DOHH2 (cell line): ENCODE data around the gene LCN15.

Experiments used
- H3F3A ChIP-seq: fragments of 200-600 bp; sonication (generic), shearing (Covaris generic); 2 replicates; pipeline ENCODE4 v1.6.0; 2016; ENCODE audit warnings: antibody characterized with exemption, mild to moderate bottlenecking; ENCODE audit not compliant: control insufficient read depth, insufficient read depth
- H3K27ac ChIP-seq: fragments of 200-600 bp; sonication (generic); 2 replicates; pipeline ENCODE4 v1.5.1; 2014; ENCODE audit warnings: low read depth, mild to moderate bottlenecking, low read length, moderate library complexity
- H3K27me3 ChIP-seq: fragments of 200-600 bp; sonication (generic); 2 replicates; pipeline ENCODE4 v1.6.1; 2014; ENCODE audit warnings: mild to moderate bottlenecking, low read length, mixed read lengths; ENCODE audit not compliant: control insufficient read depth
- H3K36me3 ChIP-seq: fragments of 200-600 bp; sonication (generic); 2 replicates; pipeline ENCODE4 v1.6.1; 2014; ENCODE audit warnings: mild to moderate bottlenecking, low read length, moderate library complexity, mixed read lengths; ENCODE audit not compliant: control insufficient read depth
- H3K4me1 ChIP-seq: fragments of 200-600 bp; sonication (generic); 2 replicates; pipeline ENCODE4 v1.6.1; 2014; ENCODE audit warnings: mild to moderate bottlenecking, low read length, mixed read lengths; ENCODE audit not compliant: control insufficient read depth
- H3K4me2 ChIP-seq: fragments of 200-600 bp; sonication (generic); 2 replicates; pipeline ENCODE4 v1.6.0; 2014; ENCODE audit warnings: mild to moderate bottlenecking, low read length, moderate library complexity
- H3K4me3 ChIP-seq: fragments of 200-600 bp; sonication (generic); 2 replicates; pipeline ENCODE4 v1.5.1; 2014; ENCODE audit warnings: mild to moderate bottlenecking, low read length, mixed read lengths
- H3K79me2 ChIP-seq: fragments of 200-600 bp; sonication (generic); 2 replicates; pipeline ENCODE4 v1.6.1; 2014; ENCODE audit warnings: mild to moderate bottlenecking, low read length, mixed read lengths; ENCODE audit not compliant: control insufficient read depth
- H3K9me2 ChIP-seq: fragments of 200-600 bp; sonication (generic); replicated peaks from 2 replicates; pipeline ENCODE4 v1.6.1; 2014; ENCODE audit warnings: mild to moderate bottlenecking, low read length, mixed read lengths; ENCODE audit not compliant: control insufficient read depth
- H3K9me3 ChIP-seq: fragments of 200-600 bp; sonication (generic); 2 replicates; pipeline ENCODE4 v1.6.1; 2014; ENCODE audit warnings: antibody characterized with exemption, low read length, mixed read lengths; ENCODE audit not compliant: control insufficient read depth, insufficient read depth
- H4K20me1 ChIP-seq: fragments of 200-600 bp; sonication (generic); 2 replicates; pipeline ENCODE4 v1.6.0; 2014; ENCODE audit warnings: low read depth, mild to moderate bottlenecking, antibody characterized with exemption, low read length, moderate library complexity; ENCODE audit not compliant: control insufficient read depth, insufficient read depth
- EZH2phosphoT487 ChIP-seq: fragments of 200-600 bp; sonication (generic); IDR thresholded peaks from 2 replicates; pipeline ENCODE4 v1.6.1; 2017; ENCODE audit warnings: borderline replicate concordance, mild to moderate bottlenecking, antibody characterized with exemption, low read length, moderate library complexity, mixed read lengths
- TF ChIP-seq, protein P1 (sequence below): fragments of 200-600 bp; sonication (generic); IDR thresholded peaks from one replicate; pipeline ENCODE4 v1.5.1; 2014; ENCODE audit warnings: antibody characterized with exemption, mild to moderate bottlenecking, low read depth, low read length; ENCODE audit not compliant: poor library complexity, severe bottlenecking

LCN15 gene, protein sequence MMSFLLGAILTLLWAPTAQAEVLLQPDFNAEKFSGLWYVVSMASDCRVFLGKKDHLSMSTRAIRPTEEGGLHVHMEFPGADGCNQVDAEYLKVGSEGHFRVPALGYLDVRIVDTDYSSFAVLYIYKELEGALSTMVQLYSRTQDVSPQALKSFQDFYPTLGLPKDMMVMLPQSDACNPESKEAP

DNA sequence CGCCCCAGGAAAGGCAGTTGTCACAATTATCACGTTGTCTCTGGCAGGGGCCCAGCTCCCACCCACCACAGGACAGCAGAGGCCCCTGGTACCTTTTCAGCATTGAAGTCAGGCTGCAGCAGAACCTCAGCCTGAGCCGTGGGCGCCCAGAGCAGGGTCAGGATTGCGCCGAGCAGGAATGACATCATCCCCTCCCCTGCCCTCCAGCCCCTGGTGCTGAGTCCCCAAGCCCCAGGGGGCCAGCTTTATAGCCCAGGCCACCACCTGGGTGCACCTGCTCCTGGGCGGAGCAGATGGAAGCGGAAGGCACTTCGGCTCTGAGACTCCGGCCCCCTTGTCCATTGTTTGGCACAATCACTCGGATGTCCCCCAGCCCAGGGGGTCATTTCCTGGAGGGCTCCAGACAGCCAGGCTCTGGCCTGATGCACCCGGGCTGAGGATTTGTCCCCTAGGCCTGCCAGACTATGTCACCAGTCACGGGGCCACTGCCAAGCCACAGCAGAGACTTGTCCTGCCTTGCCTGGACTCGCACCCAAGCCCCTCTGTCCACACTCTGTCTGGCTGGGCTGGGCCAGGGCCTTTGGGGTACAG is at the start of gene LCN15:
LCN15 (minus strand) TSS at position 218 of the 591 bp plus-strand sequence; CDS start at position 188, 30 bp downstream.
- H3K9me3 ChIP-seq = no peaks in the 10 kb centered on the region
- H3K4me3 ChIP-seq = no peak within 1 kb of the TSS
- H3K27ac ChIP-seq = no peak within 1 kb of the TSS
- H3K27me3 ChIP-seq = peaks cover 17% of the 10 kb centered on the region
- no peaks in the 10 kb centered on the region for H3K9me2 ChIP-seq
- H3K36me3 ChIP-seq = no peaks in the 10 kb centered on the region
- H3K4me1 ChIP-seq = peaks cover 45% of the 10 kb centered on the region
- no peaks in the 10 kb centered on the region for H4K20me1 ChIP-seq
- peaks cover 13% of the 10 kb centered on the region for H3F3A ChIP-seq
- TF ChIP-seq EZH2phosphoT487 = no peak
- TF ChIP-seq, protein P1, sequence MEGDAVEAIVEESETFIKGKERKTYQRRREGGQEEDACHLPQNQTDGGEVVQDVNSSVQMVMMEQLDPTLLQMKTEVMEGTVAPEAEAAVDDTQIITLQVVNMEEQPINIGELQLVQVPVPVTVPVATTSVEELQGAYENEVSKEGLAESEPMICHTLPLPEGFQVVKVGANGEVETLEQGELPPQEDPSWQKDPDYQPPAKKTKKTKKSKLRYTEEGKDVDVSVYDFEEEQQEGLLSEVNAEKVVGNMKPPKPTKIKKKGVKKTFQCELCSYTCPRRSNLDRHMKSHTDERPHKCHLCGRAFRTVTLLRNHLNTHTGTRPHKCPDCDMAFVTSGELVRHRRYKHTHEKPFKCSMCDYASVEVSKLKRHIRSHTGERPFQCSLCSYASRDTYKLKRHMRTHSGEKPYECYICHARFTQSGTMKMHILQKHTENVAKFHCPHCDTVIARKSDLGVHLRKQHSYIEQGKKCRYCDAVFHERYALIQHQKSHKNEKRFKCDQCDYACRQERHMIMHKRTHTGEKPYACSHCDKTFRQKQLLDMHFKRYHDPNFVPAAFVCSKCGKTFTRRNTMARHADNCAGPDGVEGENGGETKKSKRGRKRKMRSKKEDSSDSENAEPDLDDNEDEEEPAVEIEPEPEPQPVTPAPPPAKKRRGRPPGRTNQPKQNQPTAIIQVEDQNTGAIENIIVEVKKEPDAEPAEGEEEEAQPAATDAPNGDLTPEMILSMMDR = no peak
- no peaks in the 10 kb centered on the region for H3K79me2 ChIP-seq
- H3K4me2 ChIP-seq = no peak within 1 kb of the TSS

DNA sequence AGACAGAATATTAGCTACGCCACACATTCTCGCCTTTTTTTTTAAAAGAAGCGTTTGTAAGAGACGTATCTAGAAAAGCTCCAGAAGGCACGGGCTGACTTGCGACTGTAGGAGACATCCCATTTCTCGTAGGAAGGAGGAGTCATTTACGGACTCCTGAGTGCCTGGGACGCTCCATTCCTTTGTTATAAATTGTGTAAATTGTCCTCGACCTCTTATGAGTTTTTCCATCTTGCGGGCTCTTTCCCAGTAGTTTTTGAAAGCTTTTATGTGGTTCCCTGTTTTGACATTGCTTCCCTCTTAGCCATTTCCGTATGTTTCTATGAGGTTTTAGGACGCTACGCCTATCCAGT is 44.5 kb upstream of the LCN15 start:
- Histone ChIP-seq H3K27ac (peak overlapping the region; percentile 50), H3F3A (no peaks in the 10 kb centered on the region), H3K4me3 (peak overlapping the region; percentile 88), H3K27me3 (no peaks in the 10 kb centered on the region), H3K9me3 (no peaks in the 10 kb centered on the region), H3K79me2 (peaks cover 72% of the 10 kb centered on the region), H3K4me2 (peak overlapping the region; percentile 89), H3K9me2 (no peaks in the 10 kb centered on the region), H3K4me1 (peaks cover 28% of the 10 kb centered on the region), H3K36me3 (peaks cover 71% of the 10 kb centered on the region), H4K20me1 (peaks cover 15% of the 10 kb centered on the region)
- TF ChIP-seq, protein P1 = no peak
- no peak for TF ChIP-seq EZH2phosphoT487

DNA sequence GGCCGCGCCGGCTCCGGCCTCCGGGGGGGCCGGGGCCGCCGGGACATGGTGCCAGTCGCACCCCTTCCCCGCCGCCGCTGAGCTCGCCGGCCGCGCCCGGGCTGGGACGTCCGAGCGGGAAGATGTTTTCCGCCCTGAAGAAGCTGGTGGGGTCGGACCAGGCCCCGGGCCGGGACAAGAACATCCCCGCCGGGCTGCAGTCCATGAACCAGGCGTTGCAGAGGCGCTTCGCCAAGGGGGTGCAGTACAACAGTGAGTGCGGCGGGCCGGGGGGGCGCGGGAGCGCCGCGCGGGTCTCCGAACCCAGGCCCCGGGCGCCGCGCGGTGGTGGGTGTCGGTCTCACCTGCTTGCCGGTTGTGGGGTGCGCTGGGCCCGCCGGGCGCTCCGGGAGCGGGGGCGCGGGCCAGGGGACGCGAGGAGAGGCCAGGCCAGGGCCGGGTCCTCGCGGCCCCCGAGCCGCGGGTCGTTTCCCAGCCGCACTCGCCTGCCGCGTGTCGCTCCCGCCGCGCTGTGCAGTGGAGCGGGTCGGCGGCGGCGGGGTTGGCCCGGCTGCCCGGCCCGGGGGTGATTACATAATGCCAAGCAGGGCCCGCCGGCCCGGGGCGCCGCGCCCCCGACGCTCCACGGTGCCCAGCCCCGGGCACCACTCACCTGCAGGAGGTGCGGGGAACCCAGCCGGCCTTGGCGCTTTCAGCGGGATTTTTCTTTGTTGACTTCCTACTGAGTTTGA is 43.9 kb upstream of the LCN15 start:
- H3K27me3 ChIP-seq = no peaks in the 10 kb centered on the region
- H3F3A ChIP-seq = no peaks in the 10 kb centered on the region
- peak overlapping the region; percentile 50 for H3K27ac ChIP-seq
- H3K79me2 ChIP-seq = peaks cover 66% of the 10 kb centered on the region
- H3K36me3 ChIP-seq = peaks cover 65% of the 10 kb centered on the region
- H3K9me3 ChIP-seq = no peaks in the 10 kb centered on the region
- peak overlapping the region; percentile 89 for H3K4me2 ChIP-seq
- no peaks in the 10 kb centered on the region for H3K9me2 ChIP-seq
- H4K20me1 ChIP-seq = peaks cover 14% of the 10 kb centered on the region
- TF ChIP-seq EZH2phosphoT487 = no peak
- TF ChIP-seq, protein P1 = no peak
- H3K4me1 ChIP-seq = peaks cover 28% of the 10 kb centered on the region
- H3K4me3 ChIP-seq = peak overlapping the region; percentile 88
